Type B pancreatic cell (in vitro differentiated cells): Measurements from ENCODE around the gene PXDC1. TPM values are rescaled to one million over a fixed set of nuclear protein-coding genes. Genes with fewer than 3 reads are reported as not detected.

Experiments used
- DNase-seq: peaks from one replicate; pipeline ENCODE4 v3.0.0; 2021; ENCODE audit warnings: mixed read lengths; ENCODE audit not compliant: unreplicated experiment; ENCODE audit errors: extremely low spot score
- H3K27ac Mint-ChIP-seq: 2 replicates; pipeline ENCODE4 v1.8.0; 2021; ENCODE audit warnings: mild to moderate bottlenecking, mixed read lengths
- H3K27me3 Mint-ChIP-seq: 2 replicates; pipeline ENCODE4 v1.8.0; 2021; ENCODE audit warnings: mixed read lengths
- H3K36me3 Mint-ChIP-seq: 2 replicates; pipeline ENCODE4 v1.8.0; 2021; ENCODE audit warnings: mixed read lengths
- H3K4me1 Mint-ChIP-seq: one replicate; pipeline ENCODE4 v1.8.0; 2021; ENCODE audit warnings: mixed read lengths; ENCODE audit not compliant: unreplicated experiment
- H3K4me3 Mint-ChIP-seq: 2 replicates; pipeline ENCODE4 v1.8.0; 2021; ENCODE audit warnings: mild to moderate bottlenecking, mixed read lengths
- H3K9me3 Mint-ChIP-seq: 2 replicates; pipeline ENCODE4 v1.8.0; 2021; ENCODE audit warnings: mixed read lengths
- total RNA-seq: library from RNA; stranded (reverse); gene quantifications from 2 replicates; pipeline ENCODE4 v1.2.1, GENCODE V29; 2021; ENCODE audit warnings: low replicate concordance
- TF ChIP-seq, protein P1 (sequence below): fragments of 200-600 bp; sonication (generic); conservative IDR thresholded peaks from 2 replicates; pipeline ENCODE4 v1.5.0; 2021; ENCODE audit warnings: antibody characterized with exemption, mild to moderate bottlenecking

Gene PXDC1
- total RNA-seq, 1 donor from 2014 or later, result 23.6 TPM

DNA sequence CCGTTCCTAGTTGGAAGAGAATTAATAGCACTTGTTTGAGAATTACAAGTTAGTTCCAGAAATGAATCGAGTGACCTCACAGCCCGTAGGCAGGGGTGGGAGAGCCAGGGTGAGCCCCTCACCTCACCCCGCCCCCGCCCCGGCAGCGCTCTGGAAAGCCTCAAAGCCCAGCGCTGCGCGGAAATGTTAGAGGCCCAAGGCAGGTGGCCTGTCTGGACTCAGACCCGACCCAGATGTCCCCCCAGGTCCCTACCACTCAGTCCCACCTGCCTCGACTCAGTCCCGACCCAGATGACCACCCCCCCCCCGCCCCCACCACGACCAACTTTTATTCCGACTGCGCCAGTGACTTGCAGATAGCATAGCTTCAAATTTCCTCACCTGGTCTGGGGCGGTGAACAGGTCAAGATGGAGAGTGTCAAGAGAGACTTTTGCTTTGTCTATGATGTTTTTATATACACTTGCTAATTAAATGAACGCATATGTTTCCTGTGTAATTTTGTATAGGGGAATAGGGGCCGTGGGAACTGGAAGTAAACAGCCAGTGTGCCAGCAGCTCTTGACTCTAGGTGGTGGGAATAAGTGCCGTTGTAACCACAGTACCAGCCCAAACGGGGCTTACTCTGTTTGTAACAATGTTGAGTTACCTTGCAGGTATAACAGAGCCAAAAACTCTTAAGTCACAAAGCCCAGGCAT is 1.2 kb upstream of the PXDC1 start:
- H3K36me3 Mint-ChIP-seq, result peaks cover 10% of the 10 kb centered on the region
- peaks cover 8% of the 10 kb centered on the region for H3K27me3 Mint-ChIP-seq
- DNase-seq, result no peak
- H3K4me1 Mint-ChIP-seq, result peaks cover 31% of the 10 kb centered on the region
- H3K9me3 Mint-ChIP-seq, result no peaks in the 10 kb centered on the region
- H3K4me3 Mint-ChIP-seq, result peak overlapping the region; percentile 84
- peak overlapping the region; percentile 91 for H3K27ac Mint-ChIP-seq
- TF ChIP-seq, protein P1, sequence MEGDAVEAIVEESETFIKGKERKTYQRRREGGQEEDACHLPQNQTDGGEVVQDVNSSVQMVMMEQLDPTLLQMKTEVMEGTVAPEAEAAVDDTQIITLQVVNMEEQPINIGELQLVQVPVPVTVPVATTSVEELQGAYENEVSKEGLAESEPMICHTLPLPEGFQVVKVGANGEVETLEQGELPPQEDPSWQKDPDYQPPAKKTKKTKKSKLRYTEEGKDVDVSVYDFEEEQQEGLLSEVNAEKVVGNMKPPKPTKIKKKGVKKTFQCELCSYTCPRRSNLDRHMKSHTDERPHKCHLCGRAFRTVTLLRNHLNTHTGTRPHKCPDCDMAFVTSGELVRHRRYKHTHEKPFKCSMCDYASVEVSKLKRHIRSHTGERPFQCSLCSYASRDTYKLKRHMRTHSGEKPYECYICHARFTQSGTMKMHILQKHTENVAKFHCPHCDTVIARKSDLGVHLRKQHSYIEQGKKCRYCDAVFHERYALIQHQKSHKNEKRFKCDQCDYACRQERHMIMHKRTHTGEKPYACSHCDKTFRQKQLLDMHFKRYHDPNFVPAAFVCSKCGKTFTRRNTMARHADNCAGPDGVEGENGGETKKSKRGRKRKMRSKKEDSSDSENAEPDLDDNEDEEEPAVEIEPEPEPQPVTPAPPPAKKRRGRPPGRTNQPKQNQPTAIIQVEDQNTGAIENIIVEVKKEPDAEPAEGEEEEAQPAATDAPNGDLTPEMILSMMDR, result no peak

DNA sequence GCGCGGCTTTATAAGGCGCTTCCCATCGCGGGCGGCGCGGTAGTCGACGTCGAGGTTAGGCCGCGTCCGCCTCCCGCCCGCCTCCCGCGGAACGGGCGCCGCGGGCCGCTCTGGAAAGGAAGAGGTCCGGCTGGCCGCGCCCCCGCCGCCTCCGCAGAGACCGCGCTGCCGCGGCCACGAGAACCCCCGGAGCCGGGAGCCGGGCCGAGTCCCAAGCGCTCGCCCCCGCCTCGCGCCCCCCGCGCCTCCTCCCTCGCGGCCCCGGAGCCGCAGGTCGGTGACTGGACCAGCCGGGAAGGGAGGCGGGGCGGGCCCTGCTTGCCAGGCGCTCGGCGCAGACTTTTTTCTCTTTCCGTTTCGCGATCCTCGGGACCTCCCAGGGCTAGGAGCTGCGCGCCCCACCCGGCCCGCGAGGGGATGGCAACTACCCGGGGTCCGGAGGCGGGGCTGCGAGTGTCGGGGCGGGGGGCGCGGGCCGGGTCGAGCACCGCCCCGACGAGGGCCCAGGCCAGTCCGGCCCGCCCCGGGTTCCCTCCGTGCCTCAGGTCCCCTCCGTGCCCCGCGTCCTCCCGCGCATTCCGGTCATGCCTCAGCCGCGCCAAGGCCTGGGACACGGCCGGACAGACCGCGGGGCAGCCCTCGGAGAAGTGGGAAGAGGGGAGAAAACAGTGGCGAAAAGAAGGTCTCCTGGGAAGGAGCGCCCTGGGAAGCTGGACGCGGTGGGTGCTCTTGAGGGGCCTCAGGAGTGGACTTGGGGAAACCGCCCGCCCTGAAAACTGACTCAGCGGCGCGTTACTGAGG is 417 bp upstream of the PXDC1 start:
- TF ChIP-seq, protein P1, result peak; percentile 72
- Mint-ChIP-seq H3K36me3 (peaks cover 15% of the 10 kb centered on the region), H3K4me1 (peaks cover 38% of the 10 kb centered on the region), H3K4me3 (peak overlapping the region; percentile 84), H3K9me3 (no peaks in the 10 kb centered on the region), H3K27ac (peak overlapping the region; percentile 91), H3K27me3 (peaks cover 8% of the 10 kb centered on the region)
- peak; percentile 91 for DNase-seq

DNA sequence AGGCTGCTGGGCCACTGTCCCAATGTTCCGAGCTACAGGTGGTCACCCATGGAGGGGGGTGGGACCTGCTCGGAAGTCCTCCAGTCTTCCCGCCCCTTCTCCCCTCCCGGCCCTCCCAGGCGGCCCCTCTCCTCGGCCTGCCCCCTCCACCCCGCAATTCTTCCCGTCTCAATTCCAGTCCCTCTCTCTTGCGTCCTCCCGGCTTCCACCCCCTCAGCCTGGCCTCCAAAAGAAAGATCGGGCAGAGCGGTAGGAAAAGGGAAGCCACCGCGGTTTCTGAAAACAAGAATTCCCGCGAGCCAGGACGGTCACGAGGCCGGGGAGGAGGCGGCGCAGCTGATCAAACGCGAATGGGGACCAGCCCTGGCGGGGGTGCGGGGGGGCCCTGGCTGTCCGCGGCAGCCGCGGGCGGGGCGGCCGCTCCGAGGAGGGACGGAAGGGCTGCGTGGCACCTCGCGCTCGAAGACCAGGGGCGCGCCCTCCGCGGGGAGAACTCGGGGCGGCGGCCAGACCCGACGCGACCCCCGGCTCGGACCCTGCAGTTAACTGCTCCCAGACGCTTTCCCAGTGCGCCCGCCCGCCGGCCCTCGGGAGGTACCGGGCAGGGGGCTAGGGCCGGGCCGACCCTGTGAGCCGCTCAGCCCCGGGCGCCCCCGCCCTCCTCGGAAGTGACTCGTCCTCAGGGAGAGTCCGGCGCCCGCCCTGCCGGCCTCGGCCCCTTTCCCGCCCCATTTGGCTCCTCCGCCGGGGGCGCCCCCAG is 1.0 kb downstream of the PXDC1 start:
- TF ChIP-seq, protein P1, result no peak
- no peak for DNase-seq
- Mint-ChIP-seq H3K4me1 (peaks cover 40% of the 10 kb centered on the region), H3K27me3 (peaks cover 8% of the 10 kb centered on the region), H3K27ac (peak overlapping the region; percentile 98), H3K4me3 (peak overlapping the region; percentile 88), H3K36me3 (peaks cover 18% of the 10 kb centered on the region), H3K9me3 (no peaks in the 10 kb centered on the region)

DNA sequence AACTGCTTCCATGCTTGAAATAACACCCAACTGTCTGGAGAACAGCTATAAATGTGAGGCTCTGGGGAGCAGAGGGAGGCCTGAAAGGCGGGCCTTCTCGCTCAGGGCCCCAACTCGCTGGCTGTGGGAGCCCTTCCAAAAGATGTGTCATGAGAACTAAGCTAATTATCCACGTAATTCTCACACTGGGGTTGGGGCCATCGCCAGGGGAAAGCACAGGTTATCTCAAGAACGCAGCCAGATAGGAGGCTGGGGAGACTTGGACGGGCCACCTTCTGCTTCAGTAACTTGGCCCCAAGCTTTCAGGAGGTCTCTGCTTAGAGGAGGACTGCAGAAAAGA is 1.6 kb downstream of the PXDC1 start:
- peaks cover 18% of the 10 kb centered on the region for H3K36me3 Mint-ChIP-seq
- peaks cover 8% of the 10 kb centered on the region for H3K27me3 Mint-ChIP-seq
- peaks cover 41% of the 10 kb centered on the region for H3K4me1 Mint-ChIP-seq
- DNase-seq, result no peak
- TF ChIP-seq, protein P1, result no peak
- H3K27ac Mint-ChIP-seq, result peak overlapping the region; percentile 98
- no peaks in the 10 kb centered on the region for H3K9me3 Mint-ChIP-seq
- H3K4me3 Mint-ChIP-seq, result peak overlapping the region; percentile 88

GRCh38 chr6:3749067-3749841 is 2.3 kb downstream of the PXDC1 start:
- Mint-ChIP-seq H3K9me3 (no peaks in the 10 kb centered on the region), H3K4me3 (peak overlapping the region; percentile 88), H3K27me3 (peaks cover 8% of the 10 kb centered on the region), H3K4me1 (peaks cover 41% of the 10 kb centered on the region), H3K27ac (peak overlapping the region; percentile 98), H3K36me3 (peaks cover 18% of the 10 kb centered on the region)
- TF ChIP-seq, protein P1, result no peak
- DNase-seq, result no peak
